WTC11 (cell line): ENCODE data around the gene SLC40A1.

Experiments used
- ARID4B ChIP-seq: sonication (generic); formaldehyde crosslinking; IDR thresholded peaks from 2 replicates; pipeline ENCODE4 v1.8.0; 2023; ENCODE audit warnings: missing genetic modification reagents, mild to moderate bottlenecking, borderline replicate concordance
- ATF2 ChIP-seq: sonication (generic); formaldehyde crosslinking; IDR thresholded peaks from 2 replicates; pipeline ENCODE4 v1.8.1; 2022; ENCODE audit warnings: low read depth, missing genetic modification reagents, borderline replicate concordance
- ATF3 ChIP-seq: sonication (generic); formaldehyde crosslinking; conservative IDR thresholded peaks from 2 replicates; pipeline ENCODE4 v1.8.1; 2022; ENCODE audit warnings: mild to moderate bottlenecking, missing genetic modification reagents
- CTCF ChIP-seq: fragments of 200-600 bp; IDR thresholded peaks from 2 replicates; pipeline ENCODE4 v1.8.0; 2022; ENCODE audit warnings: antibody characterized with exemption
- E2F4 ChIP-seq: sonication (generic); formaldehyde crosslinking; IDR thresholded peaks from 2 replicates; pipeline ENCODE4 v1.8.1; 2022; ENCODE audit warnings: low read depth, mild to moderate bottlenecking, moderate library complexity, missing genetic modification reagents, borderline replicate concordance
- FOXP4 ChIP-seq: sonication (generic); formaldehyde crosslinking; IDR thresholded peaks from 2 replicates; pipeline ENCODE4 v1.8.0; 2022; ENCODE audit warnings: mild to moderate bottlenecking, missing genetic modification reagents
- KAT7 ChIP-seq: sonication (generic); formaldehyde crosslinking; IDR thresholded peaks from 2 replicates; pipeline ENCODE4 v1.8.1; 2023; ENCODE audit warnings: missing genetic modification reagents, mild to moderate bottlenecking, borderline replicate concordance
- MYBL2 ChIP-seq: sonication (generic); formaldehyde crosslinking; IDR thresholded peaks from 2 replicates; pipeline ENCODE4 v1.8.1; 2023; ENCODE audit warnings: mild to moderate bottlenecking, moderate library complexity, missing genetic modification reagents
- NFYB ChIP-seq: sonication (generic); formaldehyde crosslinking; conservative IDR thresholded peaks from 2 replicates; pipeline ENCODE4 v1.8.0; 2022; ENCODE audit warnings: low read depth, missing genetic modification reagents
- USF2 ChIP-seq: sonication (generic); formaldehyde crosslinking; IDR thresholded peaks from 2 replicates; pipeline ENCODE4 v1.8.1; 2023; ENCODE audit warnings: mild to moderate bottlenecking, missing genetic modification reagents, moderate library complexity
- ZNF263 ChIP-seq: sonication (generic); formaldehyde crosslinking; IDR thresholded peaks from 2 replicates; pipeline ENCODE4 v1.8.1; 2022; ENCODE audit warnings: low read depth, mild to moderate bottlenecking, moderate library complexity, missing genetic modification reagents
- ZNF396 ChIP-seq: fragments of 250-450 bp; sonication (Bioruptor Pico); IDR thresholded peaks from 2 replicates; pipeline ENCODE4 v1.8.0; 2021; ENCODE audit warnings: mild to moderate bottlenecking, moderate library complexity, borderline replicate concordance
- ZNF423 ChIP-seq: fragments of 250-450 bp; sonication (Bioruptor Pico); IDR thresholded peaks from 2 replicates; pipeline ENCODE4 v2.1.2; 2022; ENCODE audit warnings: mild to moderate bottlenecking, moderate library complexity
- ZNF671 ChIP-seq: fragments of 250-450 bp; sonication (Bioruptor Pico); IDR thresholded peaks from 2 replicates; pipeline ENCODE4 v1.8.0; 2021; ENCODE audit warnings: mild to moderate bottlenecking

GRCh38 chr2:189587780-189588179, 7.2 kb upstream of the SLC40A1 start:
- TF ChIP-seq ZNF396 (CRISPR knock-in tag) (no peak), CTCF (no peak), ARID4B (CRISPR knock-in tag) (no peak), ATF2 (no peak), USF2 (CRISPR knock-in tag) (no peak), E2F4 (CRISPR knock-in tag) (no peak), MYBL2 (CRISPR knock-in tag) (no peak), NFYB (CRISPR knock-in tag) (no peak), FOXP4 (CRISPR knock-in tag) (no peak), ATF3 (CRISPR knock-in tag) (no peak), KAT7 (no peak), ZNF671 (CRISPR knock-in tag) (no peak), ZNF423 (no peak), ZNF263 (CRISPR knock-in tag) (no peak)
